GM21717 (cell line): ENCODE data around the gene CREB3L2.
"Not testable (repeated sequence)": the region's sequence is repeated elsewhere in the genome, so short reads cannot be mapped to it uniquely, and the experiment has no call there.

Experiments used
- ATAC-seq: cut with Tn5 transposase; IDR thresholded peaks from one replicate; pipeline ENCODE4 v1.9.1; 2021; ENCODE audit warnings: mild to moderate bottlenecking, moderate library complexity; ENCODE audit not compliant: unreplicated experiment

The CREB3L2 gene

GRCh38 chr7:137847568-137848050 lies 154.3 kb downstream of the CREB3L2 start:
- no peak for ATAC-seq

DNA sequence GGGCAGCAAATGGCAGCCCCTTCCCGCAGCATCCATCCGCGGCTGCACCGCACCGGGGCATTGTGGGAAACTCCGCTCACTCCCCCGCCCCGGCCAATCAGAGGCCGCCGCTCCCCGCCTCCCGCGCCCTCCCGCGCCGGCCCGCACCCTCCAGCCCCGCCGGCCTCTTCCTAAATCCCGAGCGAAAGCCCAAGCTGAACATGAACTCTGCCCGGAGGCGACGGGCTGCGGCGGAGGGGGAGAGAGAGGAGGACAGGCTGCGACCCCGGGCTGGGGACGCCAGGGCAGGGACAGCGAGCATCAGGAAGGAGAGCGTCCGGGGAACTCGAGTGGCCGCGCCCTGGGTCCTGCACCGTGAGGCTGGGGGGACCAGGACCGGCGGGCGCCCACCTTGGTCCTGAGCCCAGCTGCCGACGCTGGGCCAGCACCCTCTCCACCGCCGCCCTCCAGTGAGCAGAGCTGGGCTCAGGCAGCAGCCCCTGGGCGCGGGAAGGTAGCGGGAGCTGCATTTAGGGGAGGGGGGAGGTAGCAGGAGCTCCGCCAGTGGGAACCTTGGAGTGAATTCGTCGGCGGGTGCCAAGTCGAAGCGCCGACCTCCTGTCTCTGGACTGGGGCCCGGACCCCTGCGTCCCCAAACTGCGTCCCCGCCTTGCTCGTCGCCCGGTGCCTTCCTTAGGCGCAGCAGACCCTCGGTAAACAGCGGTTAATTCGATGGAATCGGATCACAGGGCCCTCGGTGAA lies 154.9 kb downstream of the CREB3L2 start, which contains the start of gene DGKI:
Gene DGKI, minus strand, starts transcription at position 148 of the 741 bp plus-strand sequence.
- ATAC-seq, result no peak

- no peak for ATAC-seq
Measured at GRCh38 chr7:137846549-137846826, 155.4 kb downstream of the CREB3L2 start.

DNA sequence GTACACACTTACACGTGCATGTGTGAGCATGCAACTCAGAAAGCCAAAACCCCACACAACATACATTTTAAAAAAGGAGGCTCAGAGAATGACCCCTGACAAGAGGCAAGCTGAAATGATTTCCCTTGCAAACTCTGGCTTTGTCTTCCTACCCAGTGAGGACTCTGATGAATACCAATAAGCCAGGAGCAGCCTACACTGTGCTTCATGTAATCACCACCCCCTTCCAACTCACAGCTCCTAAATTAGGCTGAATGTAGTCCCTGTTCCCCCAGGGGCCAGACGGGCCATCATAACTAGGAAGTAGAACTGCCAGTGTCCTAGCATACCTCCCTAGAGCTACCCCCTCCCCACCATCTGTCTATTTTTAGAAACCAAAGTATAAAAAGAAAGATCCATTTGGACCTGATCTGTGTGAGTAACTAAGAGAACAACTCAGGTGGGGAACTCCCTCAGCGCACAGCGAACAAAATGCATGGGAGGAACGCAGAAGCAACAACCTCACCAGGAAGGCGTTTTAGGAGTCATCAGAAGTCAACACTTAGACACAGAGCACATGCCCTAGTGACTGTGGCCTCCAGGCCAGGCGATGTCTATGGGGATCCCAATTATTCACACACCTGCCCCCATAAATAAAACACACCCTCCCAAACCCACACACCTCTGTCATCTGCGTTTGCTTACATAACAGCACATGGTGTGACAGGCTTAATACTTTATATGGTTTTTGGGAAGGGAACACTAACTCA lies 157.0 kb downstream of the CREB3L2 start:
- no peak for ATAC-seq

DNA sequence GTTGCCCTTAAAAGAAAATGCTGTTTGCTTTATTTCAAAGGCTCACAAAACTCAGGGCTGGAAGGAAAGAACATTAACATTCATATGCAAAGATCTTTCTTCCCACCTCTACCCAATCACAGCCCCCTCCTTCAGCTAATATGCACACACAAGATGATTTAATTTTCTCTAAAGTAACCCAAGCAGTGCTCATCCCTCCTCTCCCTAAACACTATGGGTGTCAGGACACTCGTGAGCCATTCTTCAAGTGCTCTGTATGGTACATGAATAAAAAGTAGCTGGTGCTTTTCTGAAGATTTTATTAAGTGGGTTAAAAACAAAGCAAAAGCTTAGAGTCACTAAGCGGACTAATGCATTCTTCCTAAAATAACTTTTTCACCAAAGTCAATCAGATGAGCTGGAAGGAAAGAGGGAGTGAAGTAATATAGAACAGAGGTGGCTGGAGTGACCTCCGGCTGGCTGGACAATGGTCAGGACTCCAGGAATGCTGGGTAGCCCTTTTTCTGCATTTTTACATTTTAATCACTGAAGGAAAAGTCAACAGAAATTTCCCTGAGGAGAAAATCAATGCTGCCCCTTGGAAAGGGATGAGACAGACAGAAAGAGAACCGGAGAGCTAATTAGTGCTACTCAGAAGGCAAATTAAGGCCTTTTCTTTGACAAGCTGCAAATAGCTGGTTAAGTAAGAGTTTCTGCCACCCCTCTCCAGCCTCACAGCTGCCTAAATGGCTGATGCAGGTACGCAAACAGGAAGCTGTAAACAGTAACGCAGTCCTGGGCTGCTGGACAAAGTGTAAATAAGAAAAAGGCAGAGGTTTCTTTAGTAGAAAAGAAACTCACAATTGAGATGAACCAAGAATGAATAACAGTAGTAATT lies 161.7 kb downstream of the CREB3L2 start:
- no peak for ATAC-seq

- ATAC-seq, result no peak
Measured at GRCh38 chr7:137838706-137839315, 163.1 kb downstream of the CREB3L2 start.

DNA sequence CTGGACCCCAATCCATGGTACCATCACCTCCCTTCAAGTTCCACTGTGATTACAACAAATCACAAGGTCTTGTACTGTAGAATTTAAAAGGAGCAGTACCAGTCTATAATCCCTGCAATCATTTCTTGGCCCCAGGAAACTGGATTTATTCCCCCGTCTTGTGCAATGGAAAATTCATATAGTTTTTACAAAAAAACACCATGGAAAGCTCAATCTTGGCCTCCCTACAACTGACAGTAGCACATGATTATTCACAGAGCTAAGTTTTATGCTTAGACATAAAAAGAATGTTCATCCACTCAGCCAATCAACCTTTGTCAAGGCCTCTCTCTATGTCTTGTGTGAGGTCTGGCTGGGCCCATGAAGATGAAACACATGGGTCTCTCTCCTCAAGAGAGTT lies 165.3 kb downstream of the CREB3L2 start:
- no peak for ATAC-seq

DNA sequence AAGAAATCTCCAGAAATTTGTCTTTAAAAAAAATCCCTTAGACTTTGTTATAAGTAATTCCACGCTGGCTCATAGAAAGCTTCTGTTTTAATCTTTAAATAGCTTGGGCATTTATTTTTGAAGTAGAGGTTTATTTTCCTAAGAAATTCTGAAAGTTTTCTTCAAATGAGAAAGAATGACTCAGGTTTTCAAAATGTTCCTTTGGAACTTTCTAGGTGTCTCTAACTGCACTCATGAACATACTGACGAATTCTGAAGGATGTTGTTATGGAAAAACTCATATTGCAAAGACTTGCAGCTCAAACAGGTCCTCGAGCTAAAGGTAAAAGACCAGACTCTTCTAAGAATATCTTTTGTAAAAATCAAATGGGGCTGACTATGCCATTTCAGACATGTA lies 165.8 kb downstream of the CREB3L2 start:
- ATAC-seq, result no peak

DNA sequence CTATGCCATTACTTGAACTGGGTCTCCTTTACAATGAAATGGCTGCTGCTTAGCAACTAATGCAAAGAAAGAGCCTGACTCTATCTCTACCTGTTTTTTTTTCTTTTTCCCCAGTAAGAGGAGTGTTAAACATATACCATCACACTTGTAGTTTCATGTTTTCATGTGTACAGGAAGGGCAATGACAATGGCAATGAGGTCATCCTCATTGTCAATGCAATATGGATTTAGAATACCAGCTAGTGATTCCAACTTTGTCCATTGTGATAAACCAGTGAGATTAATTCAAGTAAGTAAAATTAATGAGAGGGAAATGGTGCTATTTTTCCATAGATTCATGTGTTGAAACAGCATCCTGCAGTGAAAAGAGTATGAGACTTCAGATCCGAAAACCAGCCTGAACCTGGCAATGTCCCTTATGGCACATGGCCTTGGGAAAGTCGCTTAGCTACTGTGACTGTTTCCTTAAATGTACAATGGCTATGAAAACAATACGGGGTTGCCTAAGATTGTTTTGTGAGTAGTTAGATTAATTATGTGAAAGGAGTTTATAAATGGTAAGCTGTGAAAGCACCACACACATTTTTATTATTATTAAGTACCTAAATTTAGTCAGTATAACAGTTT lies 166.3 kb downstream of the CREB3L2 start:
- ATAC-seq, result no peak

- ATAC-seq, result no peak
Measured at GRCh38 chr7:137834552-137834951, 167.3 kb downstream of the CREB3L2 start.

- ATAC-seq, result not testable (repeated sequence)
Measured at GRCh38 chr7:137832990-137833389, 168.9 kb downstream of the CREB3L2 start.

GRCh38 chr7:137832382-137832781 lies 169.5 kb downstream of the CREB3L2 start:
- ATAC-seq, result no peak

DNA sequence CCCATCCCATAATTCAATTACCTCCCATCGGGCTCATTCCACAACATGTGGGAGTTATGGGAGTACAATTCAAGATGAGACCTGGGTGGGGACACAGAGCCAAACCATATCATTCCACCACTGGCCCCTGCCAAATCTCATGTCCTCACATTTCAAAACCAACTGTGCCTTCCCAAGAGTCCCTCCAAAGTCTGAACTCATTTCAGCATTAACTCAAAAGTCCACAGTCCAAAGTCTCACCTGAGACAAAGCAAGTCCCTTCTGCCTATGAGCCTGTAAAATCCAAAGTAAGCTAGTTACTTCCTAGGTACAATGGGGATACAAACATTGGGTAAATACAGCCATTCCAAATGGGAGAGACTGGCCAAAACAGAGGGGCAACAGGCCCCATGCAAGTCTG lies 170.3 kb downstream of the CREB3L2 start:
- ATAC-seq, result not testable (repeated sequence)

GRCh38 chr7:137829337-137829992 lies 172.4 kb downstream of the CREB3L2 start:
- ATAC-seq, result no peak

- ATAC-seq, result no peak
Measured at GRCh38 chr7:137828456-137828855, 173.4 kb downstream of the CREB3L2 start.

DNA sequence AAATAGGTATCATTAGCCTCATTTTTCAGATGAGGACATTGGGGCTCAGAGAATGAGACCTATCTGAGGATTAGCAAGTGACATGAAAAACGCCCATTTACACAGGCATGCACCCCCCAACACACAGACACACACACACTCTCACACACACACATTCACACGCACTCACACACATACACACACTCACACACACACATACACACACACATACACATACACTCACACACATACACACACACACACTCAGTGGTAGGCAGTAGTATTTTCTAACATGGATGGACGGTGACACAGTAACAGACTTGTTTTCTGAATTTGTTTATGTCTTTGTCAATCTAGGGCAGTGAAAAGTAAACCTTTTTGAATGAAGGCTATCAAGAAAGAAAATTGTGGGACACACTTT lies 176.4 kb downstream of the CREB3L2 start:
- ATAC-seq, result no peak
